Activated naive CD4-positive, alpha-beta T cell treated with anti-CD3 and anti-CD28 coated beads for 36 hours (primary cell): Measurements from ENCODE around the gene TMEM272. TPM values are rescaled to one million over a fixed set of nuclear protein-coding genes. Genes with fewer than 3 reads are reported as not detected.
A peak's percentile ranks its signal among the peaks of the same experiment; 100 is the strongest.

ENCODE experiments used
- CTCF ChIA-PET: fragments of 350-600 bp; sonication (Branson Sonifier 250); formaldehyde crosslinking; loops from one replicate; lab custom pipeline; 2021; ENCODE audit warnings: antibody characterized with exemption; lab: Charles Lee
- DNase-seq: peaks from one replicate; pipeline ENCODE4 v3.0.0-alpha.2; 2020
- H3K27ac Mint-ChIP-seq: one replicate; pipeline ENCODE4 v1.8.0; 2021; ENCODE audit warnings: mild to moderate bottlenecking, mixed read lengths
- H3K27me3 Mint-ChIP-seq: one replicate; pipeline ENCODE4 v1.8.0; 2021; ENCODE audit warnings: low read depth, mixed read lengths
- H3K36me3 Mint-ChIP-seq: one replicate; pipeline ENCODE4 v1.8.0; 2021; ENCODE audit warnings: low read depth, mixed read lengths
- H3K4me1 Mint-ChIP-seq: one replicate; pipeline ENCODE4 v1.8.0; 2021; ENCODE audit warnings: low read depth, mixed read lengths
- H3K4me3 Mint-ChIP-seq: one replicate; pipeline ENCODE4 v1.8.0; 2021; ENCODE audit warnings: mild to moderate bottlenecking, moderate library complexity, mixed read lengths
- H3K9me3 Mint-ChIP-seq: one replicate; pipeline ENCODE4 v1.8.0; 2021; ENCODE audit warnings: mixed read lengths
- intact Hi-C: fragments of 100-400 bp; cut with micrococcal nuclease; formaldehyde crosslinking; loops from one replicate; pipeline ENCODE4 v1.15.1; 2023
- total RNA-seq, 2 experiments: library from RNA; stranded (reverse); gene quantifications; one replicate each; pipeline ENCODE4 v1.2.3, GENCODE V29; 2021

Gene TMEM272
- total RNA-seq, 2 experiments from 2014 or later, result 0.41 to 0.42 TPM

DNA sequence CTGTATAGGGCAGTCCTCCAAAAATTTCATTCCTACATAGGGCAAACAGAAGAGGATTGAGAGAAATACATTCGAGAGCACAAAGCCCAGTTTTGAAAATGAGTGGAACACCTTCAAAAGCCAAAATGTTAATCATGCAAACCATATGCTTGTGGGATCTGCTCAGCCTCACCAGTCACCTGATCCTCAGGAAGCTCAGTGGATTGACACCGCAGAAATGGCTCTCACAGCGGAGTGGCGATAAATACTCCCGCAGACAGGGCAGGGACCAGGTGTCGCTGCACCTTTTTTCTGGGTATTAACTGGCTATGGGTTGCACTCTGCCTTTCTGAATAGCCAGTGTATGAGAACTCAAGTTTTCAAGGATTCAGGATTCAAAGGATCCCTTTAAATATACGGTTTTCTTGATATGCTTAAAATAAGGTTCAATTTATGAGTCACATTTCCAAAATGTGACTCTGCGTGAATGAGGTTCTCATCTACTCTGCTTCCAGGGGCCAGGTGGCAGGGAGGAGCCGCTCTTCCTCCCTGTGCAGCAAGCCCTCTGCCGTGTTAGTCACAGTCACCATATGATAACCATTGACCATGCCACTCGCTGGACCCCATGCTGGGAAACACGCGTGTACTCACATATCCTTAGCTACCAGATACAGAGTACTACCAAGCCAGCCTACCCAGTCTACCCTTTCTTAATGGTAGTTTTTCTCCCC, 22.7 kb downstream of the TMEM272 start:
- H3K27ac Mint-ChIP-seq, result peak overlapping the region; percentile 98
- DNase-seq, result peak; percentile 70
- no peaks in the 10 kb centered on the region for H3K9me3 Mint-ChIP-seq
- no peaks in the 10 kb centered on the region for H3K27me3 Mint-ChIP-seq
- no peaks in the 10 kb centered on the region for H3K36me3 Mint-ChIP-seq
- H3K4me3 Mint-ChIP-seq, result peak overlapping the region; percentile 77
- intact Hi-C loops, result loop anchor here (2.0 to 10.0 kb wide), 2 partner anchors 191 to 927 kb away; partner anchors contain the start of gene ALG11
- CTCF ChIA-PET, result interaction anchor here (0.6 to 7.0 kb wide), 8 partner anchors 7 to 236 kb away, joined by 3 to 66 read pairs (median 3); no protein-coding TSS in a partner anchor
- peaks cover 84% of the 10 kb centered on the region for H3K4me1 Mint-ChIP-seq

GRCh38 chr13:51821606-51822005, 23.4 kb downstream of the TMEM272 start:
- DNase-seq, result peak; percentile 27
- H3K9me3 Mint-ChIP-seq, result no peaks in the 10 kb centered on the region
- peak overlapping the region; percentile 77 for H3K4me3 Mint-ChIP-seq
- intact Hi-C loops, result loop anchor here (2.0 to 10.0 kb wide), 2 partner anchors 191 to 927 kb away; partner anchors contain the start of gene ALG11
- CTCF ChIA-PET, result interaction anchor here (0.7 to 7.0 kb wide), 5 partner anchors 8 to 1418 kb away, joined by 3 to 66 read pairs (median 3); no protein-coding TSS in a partner anchor
- no peaks in the 10 kb centered on the region for H3K36me3 Mint-ChIP-seq
- peaks cover 84% of the 10 kb centered on the region for H3K4me1 Mint-ChIP-seq
- H3K27ac Mint-ChIP-seq, result peak overlapping the region; percentile 98
- H3K27me3 Mint-ChIP-seq, result no peaks in the 10 kb centered on the region

- DNase-seq, result no peak
- no peaks in the 10 kb centered on the region for H3K36me3 Mint-ChIP-seq
- H3K9me3 Mint-ChIP-seq, result no peaks in the 10 kb centered on the region
- CTCF ChIA-PET, result interaction anchor here (0.7 to 7.0 kb wide), 4 partner anchors 9 to 695 kb away, joined by 3 to 66 read pairs (median 8); no protein-coding TSS in a partner anchor
- intact Hi-C loops, result loop anchor here (10.0 kb wide), 1 partner anchor 925 kb away; no protein-coding TSS in a partner anchor
- no peaks in the 10 kb centered on the region for H3K27me3 Mint-ChIP-seq
- peak overlapping the region; percentile 51 for H3K4me3 Mint-ChIP-seq
- H3K27ac Mint-ChIP-seq, result peak overlapping the region; percentile 98
- peaks cover 86% of the 10 kb centered on the region for H3K4me1 Mint-ChIP-seq
Observed at GRCh38 chr13:51820016-51820597, 24.9 kb downstream of the TMEM272 start.

DNA sequence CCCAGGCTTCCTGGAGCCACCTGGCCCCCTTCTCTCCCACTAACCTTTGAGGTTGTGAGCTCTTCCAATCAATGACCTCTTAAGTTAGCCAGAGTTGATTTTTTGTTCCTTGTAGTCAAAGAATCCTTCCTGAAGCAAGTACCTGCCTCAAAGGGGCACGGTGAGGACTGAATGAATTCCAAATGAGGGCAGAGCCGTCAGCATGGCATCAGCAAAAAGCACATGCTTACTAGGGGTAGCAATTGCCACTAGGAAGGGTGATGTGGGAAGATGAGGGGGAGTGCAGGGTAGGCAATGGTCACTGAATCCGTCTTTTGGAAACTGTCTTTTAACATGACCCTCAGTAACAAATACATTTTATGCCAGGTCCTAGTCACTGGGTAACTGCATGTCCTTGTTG, 25.4 kb downstream of the TMEM272 start:
- H3K27me3 Mint-ChIP-seq, result no peaks in the 10 kb centered on the region
- H3K4me1 Mint-ChIP-seq, result peaks cover 92% of the 10 kb centered on the region
- DNase-seq, result no peak
- H3K4me3 Mint-ChIP-seq, result peak overlapping the region; percentile 51
- CTCF ChIA-PET, result interaction anchor here (0.7 to 7.0 kb wide), 7 partner anchors 8 to 694 kb away, joined by 3 to 66 read pairs (median 4); no protein-coding TSS in a partner anchor
- peak overlapping the region; percentile 98 for H3K27ac Mint-ChIP-seq
- no peaks in the 10 kb centered on the region for H3K36me3 Mint-ChIP-seq
- intact Hi-C loops, result loop anchor here (1.0 kb wide), 2 partner anchors 8 to 13 kb away; no protein-coding TSS in a partner anchor
- no peaks in the 10 kb centered on the region for H3K9me3 Mint-ChIP-seq

DNA sequence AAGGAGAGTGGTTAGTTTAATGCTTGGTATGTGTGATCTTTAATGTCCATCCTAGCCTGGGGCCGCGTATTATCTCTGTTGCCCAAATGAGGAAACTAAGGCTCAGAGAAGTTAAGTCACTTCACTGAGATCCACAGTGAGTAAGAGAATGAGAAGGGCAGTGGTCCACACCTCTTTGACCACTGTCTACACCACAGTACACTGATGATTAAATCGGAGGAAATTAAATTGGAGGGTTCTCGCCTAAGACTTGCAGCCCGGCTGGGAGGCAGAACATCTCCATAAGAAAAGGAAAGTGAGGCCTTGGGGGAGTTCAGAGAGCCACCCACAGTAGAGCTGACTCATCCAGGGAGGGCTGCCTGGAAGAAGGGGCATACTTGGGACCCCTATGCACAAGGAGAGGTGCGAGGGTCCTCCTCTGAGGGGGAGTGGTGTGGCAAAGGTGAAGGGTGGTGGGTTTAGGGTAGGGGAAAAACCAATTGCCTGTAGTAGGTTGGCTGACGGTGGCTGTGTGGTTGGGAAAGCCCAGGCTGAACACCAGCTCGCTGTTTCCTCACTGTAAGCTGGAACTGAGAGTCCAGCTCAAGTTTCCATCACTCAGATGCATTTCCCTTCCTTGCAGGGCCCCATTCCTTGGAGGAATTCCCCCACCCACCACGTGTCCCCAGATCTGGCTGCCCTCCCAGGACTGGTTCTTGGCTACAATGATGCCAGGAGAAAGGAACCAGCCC, 26.0 kb downstream of the TMEM272 start:
- H3K27ac Mint-ChIP-seq, result peak overlapping the region; percentile 98
- no peaks in the 10 kb centered on the region for H3K27me3 Mint-ChIP-seq
- peaks cover 95% of the 10 kb centered on the region for H3K4me1 Mint-ChIP-seq
- H3K36me3 Mint-ChIP-seq, result no peaks in the 10 kb centered on the region
- intact Hi-C loops, result loop anchor here (1.0 kb wide), 2 partner anchors 8 to 13 kb away; no protein-coding TSS in a partner anchor
- peak; percentile 83 for DNase-seq
- CTCF ChIA-PET, result interaction anchor here (0.9 to 7.0 kb wide), 6 partner anchors 9 to 19 kb away, joined by 3 to 66 read pairs (median 4); no protein-coding TSS in a partner anchor
- H3K9me3 Mint-ChIP-seq, result no peaks in the 10 kb centered on the region
- peak overlapping the region; percentile 51 for H3K4me3 Mint-ChIP-seq

DNA sequence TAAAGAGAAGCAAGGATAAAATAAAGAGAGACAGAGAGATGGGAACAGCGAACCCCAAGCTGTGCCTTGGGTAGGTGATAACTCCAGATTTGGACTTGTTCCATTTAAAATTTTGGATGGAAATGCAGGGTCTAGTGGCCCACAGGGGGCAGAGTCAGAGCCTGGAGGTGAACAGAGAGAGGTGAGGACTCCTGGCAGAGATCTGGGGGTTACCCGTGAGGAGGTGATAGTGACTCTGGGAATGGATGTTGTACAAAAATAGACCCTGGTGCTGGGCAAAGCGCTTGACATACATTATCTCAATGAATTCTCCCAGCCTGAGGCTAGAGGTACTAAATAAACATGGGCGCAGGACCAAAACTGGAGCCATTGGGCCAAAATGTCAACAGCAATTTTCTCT, 26.7 kb downstream of the TMEM272 start:
- H3K36me3 Mint-ChIP-seq, result no peaks in the 10 kb centered on the region
- CTCF ChIA-PET, result interaction anchor here (0.7 to 7.0 kb wide), 8 partner anchors 8 to 26 kb away, joined by 3 to 66 read pairs (median 4); no protein-coding TSS in a partner anchor
- H3K4me1 Mint-ChIP-seq, result peaks cover 96% of the 10 kb centered on the region
- peak overlapping the region; percentile 98 for H3K27ac Mint-ChIP-seq
- no peaks in the 10 kb centered on the region for H3K9me3 Mint-ChIP-seq
- H3K27me3 Mint-ChIP-seq, result no peaks in the 10 kb centered on the region
- intact Hi-C loops, result no loop called here
- peak overlapping the region; percentile 51 for H3K4me3 Mint-ChIP-seq
- peak; percentile 55 for DNase-seq

DNA sequence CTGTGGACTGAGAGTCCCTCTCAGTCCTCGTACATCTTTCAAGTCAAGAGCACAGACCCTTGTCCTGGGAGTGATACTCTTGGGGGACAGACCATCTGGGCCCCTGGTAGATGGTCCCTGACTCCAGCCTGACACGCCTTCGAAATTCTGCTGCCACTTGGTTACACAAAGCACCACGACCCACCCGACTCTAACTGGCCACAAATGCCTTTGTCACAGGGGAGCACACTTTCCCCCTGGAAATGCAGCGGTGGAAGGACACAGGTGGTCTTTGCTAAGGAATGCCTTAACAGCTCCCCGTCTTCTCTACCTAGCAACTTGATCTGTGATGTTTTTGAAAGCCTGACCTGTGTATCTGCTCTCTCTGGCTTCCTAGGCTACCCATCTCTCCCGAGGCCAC, 27.3 kb downstream of the TMEM272 start:
- H3K27ac Mint-ChIP-seq, result peak overlapping the region; percentile 98
- no peaks in the 10 kb centered on the region for H3K36me3 Mint-ChIP-seq
- CTCF ChIA-PET, result interaction anchor here (0.7 to 7.0 kb wide), 7 partner anchors 9 to 26 kb away, joined by 3 to 66 read pairs (median 4); no protein-coding TSS in a partner anchor
- DNase-seq, result no peak
- no peaks in the 10 kb centered on the region for H3K9me3 Mint-ChIP-seq
- H3K4me3 Mint-ChIP-seq, result no peak overlapping the region
- H3K27me3 Mint-ChIP-seq, result no peaks in the 10 kb centered on the region
- intact Hi-C loops, result no loop called here
- H3K4me1 Mint-ChIP-seq, result peaks cover 95% of the 10 kb centered on the region

DNA sequence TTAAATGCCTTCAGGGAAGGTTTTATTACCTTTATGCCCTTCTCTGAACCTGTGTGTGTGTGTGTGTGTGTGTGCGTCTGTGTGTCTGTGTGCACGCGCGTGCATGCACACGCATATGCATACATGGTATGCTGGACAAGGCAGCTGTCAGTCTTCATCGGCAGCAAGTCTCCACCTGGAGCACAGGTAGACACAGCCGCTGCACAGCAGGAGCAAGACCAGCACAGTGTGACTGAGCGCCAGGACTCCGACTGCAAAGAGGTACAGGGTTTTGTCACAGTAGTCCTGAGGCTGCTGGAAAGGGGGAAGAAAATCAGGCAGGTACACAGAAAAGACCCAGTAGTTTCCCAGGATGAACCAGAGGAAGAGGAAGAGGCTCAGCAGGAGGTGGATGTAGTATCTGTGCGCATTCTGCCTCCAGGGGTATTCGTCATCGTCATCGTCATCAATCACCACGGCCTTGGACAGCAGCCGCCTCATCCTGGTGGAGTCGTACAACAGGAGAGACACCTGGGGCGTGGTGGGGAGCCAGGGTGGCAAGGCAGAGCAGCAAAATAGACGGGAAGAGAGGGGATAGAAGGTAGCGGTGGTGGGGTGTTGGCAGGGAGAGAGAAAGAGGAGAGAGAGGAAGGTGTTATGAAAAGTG, 28.2 kb downstream of the TMEM272 start:
- no peak for DNase-seq
- no peak overlapping the region for H3K4me3 Mint-ChIP-seq
- H3K9me3 Mint-ChIP-seq, result no peaks in the 10 kb centered on the region
- intact Hi-C loops, result no loop called here
- CTCF ChIA-PET, result interaction anchor here (0.9 to 5.0 kb wide), 12 partner anchors 11 to 344 kb away, joined by 3 to 176 read pairs (median 34); partner anchors contain the start of genes CCDC70, NEK5 and TMEM272
- H3K27ac Mint-ChIP-seq, result peak overlapping the region; percentile 20
- peaks cover under 1% of the 10 kb centered on the region for H3K36me3 Mint-ChIP-seq
- H3K4me1 Mint-ChIP-seq, result peaks cover 96% of the 10 kb centered on the region
- H3K27me3 Mint-ChIP-seq, result no peaks in the 10 kb centered on the region

DNA sequence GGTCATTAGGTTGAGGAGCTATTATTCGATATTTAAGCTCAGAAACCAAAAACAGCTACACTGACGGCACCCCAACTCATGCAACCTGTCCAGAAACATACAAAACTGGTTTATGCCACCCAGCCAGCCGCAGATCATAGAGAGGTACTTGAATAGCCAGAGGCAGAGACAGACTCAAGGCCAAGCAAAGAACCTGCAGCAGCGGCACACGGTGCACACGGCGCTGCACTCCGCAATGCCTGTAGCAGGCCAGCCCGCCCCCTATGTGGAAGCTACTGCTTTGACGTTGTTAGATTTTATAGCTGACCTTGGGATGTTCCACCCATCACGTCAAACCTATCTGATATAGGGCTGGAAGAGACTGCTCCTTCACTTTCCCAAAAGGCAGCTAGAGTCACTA, 29.1 kb downstream of the TMEM272 start:
- intact Hi-C loops, result loop anchor here (1.0 kb wide), 5 partner anchors 9 to 311 kb away; no protein-coding TSS in a partner anchor
- DNase-seq, result no peak
- Mint-ChIP-seq H3K4me3 (no peak overlapping the region), H3K27me3 (no peaks in the 10 kb centered on the region), H3K9me3 (no peaks in the 10 kb centered on the region), H3K27ac (peak overlapping the region; percentile 87), H3K36me3 (peaks cover 3% of the 10 kb centered on the region), H3K4me1 (peaks cover 93% of the 10 kb centered on the region)
- CTCF ChIA-PET, result interaction anchor here (0.7 to 5.0 kb wide), 29 partner anchors 10 to 1759 kb away, joined by 3 to 176 read pairs (median 5); partner anchors contain the start of genes CCDC70, NEK5 and TMEM272

DNA sequence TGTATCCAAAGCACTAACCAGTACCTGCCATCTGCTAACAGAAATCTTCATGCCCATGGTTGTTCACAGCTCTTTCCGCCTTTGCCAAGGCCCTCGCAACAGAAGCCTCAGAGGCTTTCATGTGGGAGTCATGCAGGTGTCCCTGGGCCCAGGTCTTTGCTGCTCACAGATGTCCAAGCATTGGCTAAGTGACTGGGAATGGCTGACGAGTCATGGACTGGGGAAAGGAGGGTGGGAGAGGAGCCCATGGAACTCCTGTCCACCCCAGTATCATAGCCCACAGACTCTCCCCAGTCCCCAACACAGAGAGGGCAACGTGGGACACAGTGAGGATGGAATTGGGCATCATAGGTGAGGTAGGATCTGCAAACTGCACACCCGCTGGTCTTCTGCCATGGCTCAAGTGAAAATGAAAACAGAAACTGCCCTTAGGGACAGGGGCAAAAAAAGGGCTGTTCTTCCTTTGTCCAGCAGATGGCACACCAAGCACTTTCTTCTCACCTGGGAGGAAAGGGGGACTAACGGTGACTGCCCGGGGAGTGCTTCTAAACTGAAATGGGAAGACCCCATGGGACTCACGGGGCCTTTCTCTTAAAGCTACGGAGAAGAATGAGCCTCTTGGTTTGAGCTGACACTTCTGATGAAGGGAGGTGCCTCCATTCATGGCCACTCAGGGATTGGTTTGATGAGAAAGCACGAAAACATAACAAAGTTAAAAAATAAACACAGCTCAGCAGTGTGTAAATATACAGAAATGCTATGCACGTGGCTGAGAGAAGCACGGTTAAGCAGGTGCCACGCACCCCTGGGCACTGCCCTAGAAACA, 29.9 kb downstream of the TMEM272 start:
- Mint-ChIP-seq H3K9me3 (no peaks in the 10 kb centered on the region), H3K4me3 (peak overlapping the region; percentile 62), H3K27me3 (no peaks in the 10 kb centered on the region), H3K36me3 (peaks cover 3% of the 10 kb centered on the region), H3K4me1 (peaks cover 86% of the 10 kb centered on the region), H3K27ac (peak overlapping the region; percentile 87)
- CTCF ChIA-PET, result interaction anchor here (0.7 to 5.0 kb wide), 34 partner anchors 8 to 1758 kb away, joined by 3 to 176 read pairs (median 4); partner anchors contain the start of genes CCDC70, NEK5 and TMEM272
- intact Hi-C loops, result loop anchor here (1.0 kb wide), 5 partner anchors 10 to 312 kb away; no protein-coding TSS in a partner anchor
- DNase-seq, result peak; percentile 89
